Measurements from ENCODE around the gene ATP11A. TPM values are rescaled to one million over a fixed set of nuclear protein-coding genes. Genes with fewer than 3 reads are reported as not detected.

Gene ATP11A
- total RNA-seq, 1 donor from 2014 or later, result 281 TPM

- intact Hi-C loops (cut with DNase I), result no loop called here
- H3K4me3 ChIP-seq, result no peak overlapping the region
- TF ChIP-seq, protein P1, sequence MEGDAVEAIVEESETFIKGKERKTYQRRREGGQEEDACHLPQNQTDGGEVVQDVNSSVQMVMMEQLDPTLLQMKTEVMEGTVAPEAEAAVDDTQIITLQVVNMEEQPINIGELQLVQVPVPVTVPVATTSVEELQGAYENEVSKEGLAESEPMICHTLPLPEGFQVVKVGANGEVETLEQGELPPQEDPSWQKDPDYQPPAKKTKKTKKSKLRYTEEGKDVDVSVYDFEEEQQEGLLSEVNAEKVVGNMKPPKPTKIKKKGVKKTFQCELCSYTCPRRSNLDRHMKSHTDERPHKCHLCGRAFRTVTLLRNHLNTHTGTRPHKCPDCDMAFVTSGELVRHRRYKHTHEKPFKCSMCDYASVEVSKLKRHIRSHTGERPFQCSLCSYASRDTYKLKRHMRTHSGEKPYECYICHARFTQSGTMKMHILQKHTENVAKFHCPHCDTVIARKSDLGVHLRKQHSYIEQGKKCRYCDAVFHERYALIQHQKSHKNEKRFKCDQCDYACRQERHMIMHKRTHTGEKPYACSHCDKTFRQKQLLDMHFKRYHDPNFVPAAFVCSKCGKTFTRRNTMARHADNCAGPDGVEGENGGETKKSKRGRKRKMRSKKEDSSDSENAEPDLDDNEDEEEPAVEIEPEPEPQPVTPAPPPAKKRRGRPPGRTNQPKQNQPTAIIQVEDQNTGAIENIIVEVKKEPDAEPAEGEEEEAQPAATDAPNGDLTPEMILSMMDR (IDR thresholded peaks at IDR 0.05), result no peak
- peaks cover 36% of the 10 kb centered on the region for H3K4me1 ChIP-seq
- no peak overlapping the region for H3K27ac ChIP-seq
- ATAC-seq (no peak), DNase-seq (no peak)
- no peaks in the 10 kb centered on the region for H3K27me3 ChIP-seq (ENCODE audit: low read depth)
- H3K36me3 ChIP-seq, result no peaks in the 10 kb centered on the region
- H3K9me3 ChIP-seq, result no peaks in the 10 kb centered on the region
Observed at GRCh38 chr13:112735791-112736190, 46.0 kb downstream of the ATP11A start.

DNA sequence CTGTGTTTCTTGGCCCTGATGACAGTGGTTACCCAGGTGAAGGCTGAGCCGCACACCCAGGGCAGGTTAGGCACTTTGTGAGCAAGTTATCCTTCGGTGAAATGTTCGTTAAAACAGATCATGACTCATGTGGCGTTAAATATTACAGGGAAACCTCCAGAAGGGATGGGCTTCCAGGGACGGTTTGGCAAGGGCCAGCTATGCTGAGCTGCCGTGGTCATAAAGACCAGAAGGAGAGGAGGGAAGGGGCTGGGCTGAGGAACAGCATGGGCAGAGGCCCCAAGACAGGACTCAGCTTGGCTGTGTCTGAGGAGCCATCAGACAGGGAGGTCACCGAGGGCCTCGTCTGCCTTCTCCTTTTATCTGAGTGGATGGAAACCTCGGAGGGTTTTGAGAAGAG, 47.5 kb downstream of the ATP11A start:
- Histone ChIP-seq H3K4me1 (peaks cover 36% of the 10 kb centered on the region), H3K36me3 (no peaks in the 10 kb centered on the region), H3K9me3 (no peaks in the 10 kb centered on the region), H3K4me3 (no peak overlapping the region), H3K27ac (no peak overlapping the region), H3K27me3 (ENCODE audit: low read depth) (no peaks in the 10 kb centered on the region)
- DNase-seq (no peak), ATAC-seq (no peak)
- TF ChIP-seq, protein P1 (IDR thresholded peaks at IDR 0.05), result no peak
- intact Hi-C loops (cut with DNase I), result no loop called here

DNA sequence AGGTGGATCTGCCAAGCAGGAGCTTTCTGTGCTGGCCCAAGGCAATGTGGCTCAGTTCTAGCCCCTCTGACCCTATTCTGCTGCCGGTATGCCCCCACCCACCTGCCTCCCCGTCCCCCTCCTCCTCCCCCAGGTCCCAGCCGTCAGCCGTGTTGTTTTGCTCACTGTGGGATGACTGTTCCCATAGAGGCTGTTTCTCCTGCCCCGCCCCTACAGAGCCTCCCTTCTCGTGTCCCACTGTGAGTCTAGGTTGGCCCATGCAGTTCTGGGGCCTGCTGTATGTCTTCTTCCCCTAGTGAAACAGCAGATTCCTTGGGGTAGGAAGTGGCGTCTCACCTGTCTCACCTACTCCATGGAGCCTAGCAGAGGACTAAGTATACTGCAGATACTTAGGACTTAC, 48.8 kb downstream of the ATP11A start:
- TF ChIP-seq, protein P1 (IDR thresholded peaks at IDR 0.05), result no peak
- Histone ChIP-seq H3K27ac (no peak overlapping the region), H3K4me1 (peaks cover 39% of the 10 kb centered on the region), H3K36me3 (no peaks in the 10 kb centered on the region), H3K27me3 (ENCODE audit: low read depth) (no peaks in the 10 kb centered on the region), H3K9me3 (no peaks in the 10 kb centered on the region), H3K4me3 (no peak overlapping the region)
- intact Hi-C loops (cut with DNase I), result no loop called here
- DNase-seq (no peak), ATAC-seq (no peak)

GRCh38 chr13:112740502-112741131, 50.8 kb downstream of the ATP11A start:
- Histone ChIP-seq H3K4me1 (peaks cover 49% of the 10 kb centered on the region), H3K27me3 (ENCODE audit: low read depth) (no peaks in the 10 kb centered on the region), H3K4me3 (peak overlapping the region; percentile 15), H3K36me3 (no peaks in the 10 kb centered on the region), H3K9me3 (no peaks in the 10 kb centered on the region), H3K27ac (peak overlapping the region; percentile 67)
- intact Hi-C loops (cut with DNase I), result no loop called here
- ATAC-seq (peak; percentile 20 to 52), DNase-seq (no peak)
- TF ChIP-seq, protein P1 (IDR thresholded peaks at IDR 0.05), result no peak

DNA sequence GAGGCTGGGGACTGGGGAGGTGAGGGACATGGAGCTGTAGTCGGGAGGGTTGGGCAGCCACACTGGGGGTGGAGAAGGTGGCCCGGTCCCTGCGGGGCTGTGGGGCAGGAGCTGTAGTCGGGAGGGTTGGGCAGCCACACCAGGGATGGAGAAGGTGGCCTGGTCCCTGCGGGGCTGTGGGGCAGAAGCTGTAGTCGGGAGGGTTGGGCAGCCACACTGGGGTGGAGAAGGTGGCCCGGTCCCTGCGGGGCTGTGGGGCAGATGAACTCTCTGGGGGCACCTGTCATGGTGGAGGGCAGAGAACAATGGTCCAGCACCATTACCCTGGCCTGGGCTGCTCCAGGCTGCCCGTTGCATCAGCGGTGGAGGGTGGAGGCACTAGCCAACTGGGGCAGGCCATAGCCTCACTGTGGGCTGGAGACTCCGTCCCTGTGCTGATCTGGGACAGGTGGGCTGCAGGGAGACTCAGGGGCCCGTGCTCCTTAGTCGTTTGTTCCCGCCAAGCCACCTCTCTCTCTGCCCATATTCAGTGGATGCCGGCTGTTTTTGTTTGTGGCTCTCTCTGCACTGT, 51.4 kb downstream of the ATP11A start:
- ATAC-seq (no peak), DNase-seq (no peak)
- H3K27me3 ChIP-seq (ENCODE audit: low read depth), result no peaks in the 10 kb centered on the region
- no peaks in the 10 kb centered on the region for H3K36me3 ChIP-seq
- no peaks in the 10 kb centered on the region for H3K9me3 ChIP-seq
- H3K4me3 ChIP-seq, result no peak overlapping the region
- intact Hi-C loops (cut with DNase I), result no loop called here
- H3K4me1 ChIP-seq, result peaks cover 51% of the 10 kb centered on the region
- TF ChIP-seq, protein P1 (IDR thresholded peaks at IDR 0.05), result no peak
- peak overlapping the region; percentile 67 for H3K27ac ChIP-seq

Measured in lower lobe of right lung (tissue), 2 donors.